ENCODE results near the gene KLHL29. TPM values are rescaled to one million over a fixed set of nuclear protein-coding genes. Genes with fewer than 3 reads are reported as not detected.

Gene KLHL29
- total and polyA plus RNA-seq, 4 donors, result 0.29 to 2.3 (median 0.68) TPM

- no peak for DNase-seq (ENCODE audit: low spot score)
- Histone ChIP-seq H3K4me1 (ENCODE audit: control insufficient read depth in 4 of 4, insufficient read depth in 4 of 4, low read length in 3 of 4) (peaks cover 0 to 2% (median 0%) of the 10 kb centered on the region in 4 donors), H3K36me3 (ENCODE audit: control insufficient read depth in 4 of 4, insufficient read depth in 3 of 4, low read depth in 1 of 4, low read length in 3 of 4) (no peaks in the 10 kb centered on the region), H3K27me3 (ENCODE audit: control insufficient read depth in 4 of 4, insufficient read depth in 4 of 4, low read length in 3 of 4) (no peaks in the 10 kb centered on the region), H3K4me3 (ENCODE audit: low read depth in 1 of 3, low read length in 3 of 3) (no peak overlapping the region), H3K27ac (ENCODE audit: low read depth in 1 of 2, low read length in 2 of 2) (no peak overlapping the region), H3K9ac (ENCODE audit: low read depth in 1 of 2, low read length in 2 of 2) (no peak overlapping the region), H3K9me3 (ENCODE audit: control insufficient read depth in 4 of 4, low read length in 3 of 4) (no peaks in the 10 kb centered on the region)
- 96% methylated on average over 14 of the region's 14 CpGs for WGBS
- no peak for TF ChIP-seq HNF4A (conservative IDR thresholded peaks at IDR 0.05)
- no peak for TF ChIP-seq TAF1 (conservative IDR thresholded peaks at IDR 0.05)
- no peak for TF ChIP-seq CTCF (IDR thresholded peaks at IDR 0.05; ENCODE audit: low read depth, low read length, missing input control)
- TF ChIP-seq RAD21 (IDR thresholded peaks at IDR 0.05), result no peak
- no peak for TF ChIP-seq EGR1 (IDR thresholded peaks at IDR 0.05; ENCODE audit: low read depth in 2 of 2)
- no peak for TF ChIP-seq MAX (IDR thresholded peaks at IDR 0.05)
- no peak for TF ChIP-seq SP1 (IDR thresholded peaks at IDR 0.05)
- TF ChIP-seq HNF4G (IDR thresholded peaks at IDR 0.05), result no peak
Observed at GRCh38 chr2:23687713-23688112, 302.7 kb downstream of the KLHL29 start.

GRCh38 chr2:23688486-23689130 lies 303.6 kb downstream of the KLHL29 start:
- no peaks in the 10 kb centered on the region for H3K27me3 ChIP-seq (ENCODE audit: control insufficient read depth in 4 of 4, insufficient read depth in 4 of 4, low read length in 3 of 4)
- TF ChIP-seq ZBTB33 (IDR thresholded peaks at IDR 0.05), result no peak
- TF ChIP-seq NR2F2 (IDR thresholded peaks at IDR 0.05), result no peak
- no peak for TF ChIP-seq JUND (IDR thresholded peaks at IDR 0.05)
- TF ChIP-seq YY1 (IDR thresholded peaks at IDR 0.05), result no peak
- TF ChIP-seq FOXA2 (IDR thresholded peaks at IDR 0.05), result no peak
- TF ChIP-seq RAD21 (IDR thresholded peaks at IDR 0.05), result no peak
- TF ChIP-seq ATF3 (IDR thresholded peaks at IDR 0.05), result no peak
- no peak for TF ChIP-seq MAX (IDR thresholded peaks at IDR 0.05)
- no peak for TF ChIP-seq RXRA (IDR thresholded peaks at IDR 0.05)
- no peak for TF ChIP-seq GABPA (IDR thresholded peaks at IDR 0.05 in 1 of 2, conservative IDR thresholded peaks at IDR 0.05 in 1 of 2)
- TF ChIP-seq HNF4A (conservative IDR thresholded peaks at IDR 0.05), result no peak
- TF ChIP-seq FOXA1 (IDR thresholded peaks at IDR 0.05), result no peak
- no peak for TF ChIP-seq TAF1 (conservative IDR thresholded peaks at IDR 0.05)
- TF ChIP-seq CTCF (IDR thresholded peaks at IDR 0.05; ENCODE audit: low read depth, low read length, missing input control), result no peak
- no peak for TF ChIP-seq SP1 (IDR thresholded peaks at IDR 0.05)
- no peak overlapping the region for H3K4me3 ChIP-seq (ENCODE audit: low read depth in 1 of 3, low read length in 3 of 3)
- peaks cover 0 to 2% (median 0%) of the 10 kb centered on the region in 4 donors for H3K4me1 ChIP-seq (ENCODE audit: control insufficient read depth in 4 of 4, insufficient read depth in 4 of 4, low read length in 3 of 4)
- DNase-seq (ENCODE audit: low spot score), result no peak
- no peak overlapping the region for H3K9ac ChIP-seq (ENCODE audit: low read depth in 1 of 2, low read length in 2 of 2)
- 90% methylated on average over 15 of the region's 15 CpGs for whole genome bisulfite sequencing
- no peaks in the 10 kb centered on the region for H3K9me3 ChIP-seq (ENCODE audit: control insufficient read depth in 4 of 4, low read length in 3 of 4)
- no peaks in the 10 kb centered on the region for H3K36me3 ChIP-seq (ENCODE audit: control insufficient read depth in 4 of 4, insufficient read depth in 3 of 4, low read depth in 1 of 4, low read length in 3 of 4)
- no peak overlapping the region for H3K27ac ChIP-seq (ENCODE audit: low read depth in 1 of 2, low read length in 2 of 2)

Data from liver (tissue), 9 donors.